HEK293 (cell line): ENCODE measurements around the gene FOSB.

ENCODE experiments used
- CTCF ChIA-PET: fragments of 350-600 bp; formaldehyde crosslinking; extraction: SDS; loops from one replicate; lab custom pipeline; 2021; ENCODE audit warnings: antibody characterized with exemption; lab: Yijun Ruan, JAX
- POLR2A ChIA-PET: fragments of 300-600 bp; formaldehyde crosslinking; extraction: SDS; loops from one replicate; lab custom pipeline; 2020; ENCODE audit warnings: antibody characterized with exemption, inconsistent platforms; lab: Yijun Ruan, JAX
- H3K27ac ChIP-seq: fragments of 200-500 bp; sonication (Bioruptor generic); 2 replicates; pipeline ENCODE4 v1.5.1; 2014; ENCODE audit warnings: low read depth, low read length, control low read depth, inconsistent platforms; ENCODE audit errors: extremely low read depth
- H3K36me3 ChIP-seq, 2 experiments: fragments of 200-500 bp in 1 of 2; sonication (Bioruptor generic) in 1 of 2; 1 replicate in 1 of 2; 2 replicates in 1 of 2; pipeline ENCODE4 v1.5.1; 2014 to 2017; ENCODE audit warnings: inconsistent platforms in 2 of 2, low read length in 2 of 2; ENCODE audit not compliant: control insufficient read depth in 2 of 2, insufficient read depth in 1 of 2
- H3K4me1 ChIP-seq: fragments of 200-500 bp; sonication (Bioruptor generic); 2 replicates; pipeline ENCODE4 v1.5.1; 2014; ENCODE audit warnings: mild to moderate bottlenecking, low read length, inconsistent platforms; ENCODE audit not compliant: control insufficient read depth, insufficient read depth
- H3K4me3 ChIP-seq: 2 replicates; pipeline ENCODE4 v1.5.1; 2011; ENCODE audit warnings: low read depth, mild to moderate bottlenecking, control low read depth, low read length, moderate library complexity
- H3K9me3 ChIP-seq: fragments of 200-500 bp; sonication (Bioruptor generic); 2 replicates; pipeline ENCODE4 v1.5.1; 2014; ENCODE audit warnings: low read depth, low read length, inconsistent platforms; ENCODE audit not compliant: control insufficient read depth, insufficient read depth
- ELK4 ChIP-seq: IDR thresholded peaks from 2 replicates; pipeline ENCODE4 v1.6.1; 2011; ENCODE audit warnings: mild to moderate bottlenecking, low read depth, low read length, borderline replicate concordance
- MYNN ChIP-seq: fragments of 450-650 bp; formaldehyde crosslinking; IDR thresholded peaks from 2 replicates; pipeline ENCODE4 v1.5.1; 2016; ENCODE audit warnings: missing biosample characterization, missing genetic modification characterization, borderline replicate concordance
- PRDM2 ChIP-seq: fragments of 450-650 bp; formaldehyde crosslinking; IDR thresholded peaks from 2 replicates; pipeline ENCODE4 v1.5.1; 2016; ENCODE audit warnings: missing biosample characterization, missing genetic modification characterization, borderline replicate concordance
- SP3 ChIP-seq: fragments of 450-650 bp; formaldehyde crosslinking; IDR thresholded peaks from 2 replicates; pipeline ENCODE4 v1.5.1; 2016; ENCODE audit warnings: missing biosample characterization, missing genetic modification characterization
- TRIM28 ChIP-seq: IDR thresholded peaks from 2 replicates; pipeline ENCODE4 v1.6.1; 2011; ENCODE audit warnings: low read length, control low read depth, borderline replicate concordance
- TSHZ1 ChIP-seq: fragments of 450-650 bp; formaldehyde crosslinking; IDR thresholded peaks from 2 replicates; pipeline ENCODE4 v1.5.1; 2016; ENCODE audit warnings: missing biosample characterization, missing genetic modification characterization, borderline replicate concordance
- ZBTB1 ChIP-seq: fragments of 450-650 bp; formaldehyde crosslinking; IDR thresholded peaks from 2 replicates; pipeline ENCODE4 v1.5.1; 2016; ENCODE audit warnings: missing biosample characterization, missing genetic modification characterization
- ZNF174 ChIP-seq: fragments of 450-650 bp; formaldehyde crosslinking; IDR thresholded peaks from 2 replicates; pipeline ENCODE4 v1.5.0; 2017; ENCODE audit warnings: missing biosample characterization, mild to moderate bottlenecking, missing genetic modification characterization
- ZNF221 ChIP-seq: fragments of 450-650 bp; formaldehyde crosslinking; IDR thresholded peaks from 2 replicates; pipeline ENCODE4 v1.5.1; 2017; ENCODE audit warnings: missing biosample characterization, missing genetic modification characterization, borderline replicate concordance
- ZNF24 ChIP-seq: fragments of 450-650 bp; formaldehyde crosslinking; IDR thresholded peaks from 2 replicates; pipeline ENCODE4 v1.5.1; 2016; ENCODE audit warnings: missing biosample characterization, missing genetic modification characterization
- ZNF292 ChIP-seq: fragments of 450-650 bp; formaldehyde crosslinking; IDR thresholded peaks from 2 replicates; pipeline ENCODE4 v1.5.1; 2016; ENCODE audit warnings: low read depth, missing biosample characterization, missing genetic modification characterization, borderline replicate concordance
- ZNF426 ChIP-seq: fragments of 450-650 bp; formaldehyde crosslinking; IDR thresholded peaks from 2 replicates; pipeline ENCODE4 v1.5.1; 2017; ENCODE audit warnings: missing biosample characterization, missing genetic modification characterization, mild to moderate bottlenecking, inconsistent platforms, moderate library complexity
- ZNF449 ChIP-seq: fragments of 450-650 bp; formaldehyde crosslinking; IDR thresholded peaks from 2 replicates; pipeline ENCODE4 v1.5.1; 2017; ENCODE audit warnings: missing biosample characterization, mild to moderate bottlenecking, missing genetic modification characterization, moderate library complexity
- ZNF488 ChIP-seq: fragments of 450-650 bp; formaldehyde crosslinking; IDR thresholded peaks from 2 replicates; pipeline ENCODE4 v1.5.1; 2016; ENCODE audit warnings: missing biosample characterization, missing genetic modification characterization
- ZNF510 ChIP-seq: fragments of 450-650 bp; formaldehyde crosslinking; IDR thresholded peaks from 2 replicates; pipeline ENCODE4 v1.5.1; 2018; ENCODE audit warnings: mild to moderate bottlenecking, missing genetic modification characterization, missing biosample characterization; ENCODE audit not compliant: insufficient replicate concordance
- ZNF560 ChIP-seq: fragments of 450-650 bp; formaldehyde crosslinking; IDR thresholded peaks from 2 replicates; pipeline ENCODE4 v1.5.1; 2017; ENCODE audit warnings: missing biosample characterization, missing genetic modification characterization, borderline replicate concordance
- ZNF561 ChIP-seq: fragments of 450-650 bp; IDR thresholded peaks from 2 replicates; pipeline ENCODE4 v1.5.1; 2018; ENCODE audit warnings: missing biosample characterization, missing genetic modification characterization, borderline replicate concordance
- ZNF610 ChIP-seq: fragments of 450-650 bp; formaldehyde crosslinking; IDR thresholded peaks from 2 replicates; pipeline ENCODE4 v1.5.1; 2016; ENCODE audit warnings: missing biosample characterization, missing genetic modification characterization, borderline replicate concordance
- ZSCAN4 ChIP-seq: fragments of 450-650 bp; formaldehyde crosslinking; IDR thresholded peaks from 2 replicates; pipeline ENCODE4 v1.5.1; 2017; ENCODE audit warnings: missing biosample characterization, missing genetic modification characterization

Gene FOSB

GRCh38 chr19:45463241-45463640 is 4.6 kb upstream of the FOSB start:
- H3K4me3 ChIP-seq, result no peak overlapping the region
- ChIA-PET POLR2A (no interaction called here), CTCF (interaction anchor here (0.6 to 3.0 kb wide), 6 partner anchors 16 to 24 kb away, joined by 4 to 16 read pairs (median 8); no protein-coding TSS in a partner anchor)
- H3K27ac ChIP-seq, result no peak overlapping the region
- H3K9me3 ChIP-seq, result no peaks in the 10 kb centered on the region
- H3K36me3 ChIP-seq, result no peaks in the 10 kb centered on the region; a peak in 1 of 3 replicates
- peaks cover 2% of the 10 kb centered on the region; the same call in 1 of the 2 replicates for H3K4me1 ChIP-seq
- TF ChIP-seq MYNN (no peak), ZNF426 (no peak), ZNF292 (no peak), ZNF610 (tag by site-specific recombination) (no peak), ZNF449 (tag by site-specific recombination) (no peak), ZNF174 (tag by site-specific recombination) (no peak), ZNF560 (tag by site-specific recombination) (no peak), ZBTB1 (tag by site-specific recombination) (no peak), ZNF24 (tag by site-specific recombination) (no peak), ZNF221 (tag by site-specific recombination) (no peak), TRIM28 (no peak), ZNF561 (tag by site-specific recombination) (no peak), ZNF488 (tag by site-specific recombination) (no peak), ZNF510 (no peak), PRDM2 (tag by site-specific recombination) (no peak), TSHZ1 (tag by site-specific recombination) (no peak), ELK4 (no peak), ZSCAN4 (no peak), SP3 (tag by site-specific recombination) (no peak)
